GM23248 (cell line): ENCODE measurements around the gene RIT2. TPM values are rescaled to one million over a fixed set of nuclear protein-coding genes. Genes with fewer than 3 reads are reported as not detected.

Experiments used
- DNase-seq: peaks from one replicate; pipeline ENCODE4 v3.0.0-alpha.2; 2015
- H2AFZ ChIP-seq: fragments of 200-600 bp; sonication (generic); 2 replicates; pipeline ENCODE4 v1.6.1; 2016; ENCODE audit warnings: antibody characterized with exemption
- H3F3A ChIP-seq: fragments of 200-600 bp; sonication (generic); 2 replicates; pipeline ENCODE4 v1.6.1; 2016; ENCODE audit warnings: mild to moderate bottlenecking, antibody characterized with exemption, mixed run types; ENCODE audit not compliant: insufficient read depth
- H3K27ac ChIP-seq: fragments of 200-600 bp; sonication (generic); 2 replicates; pipeline ENCODE4 v1.5.1; 2016; ENCODE audit warnings: mild to moderate bottlenecking
- H3K27me3 ChIP-seq: fragments of 200-600 bp; sonication (generic); replicated peaks from 2 replicates; pipeline ENCODE4 v1.6.1; 2016; ENCODE audit warnings: mild to moderate bottlenecking; ENCODE audit not compliant: insufficient read depth
- H3K36me3 ChIP-seq: fragments of 200-600 bp; sonication (generic); 2 replicates; pipeline ENCODE4 v1.6.1; 2016; ENCODE audit warnings: low read depth, mild to moderate bottlenecking
- H3K4me1 ChIP-seq: fragments of 200-600 bp; sonication (generic); 2 replicates; pipeline ENCODE4 v1.6.1; 2016; ENCODE audit warnings: mild to moderate bottlenecking; ENCODE audit not compliant: insufficient read depth
- H3K4me2 ChIP-seq: fragments of 200-600 bp; sonication (generic); one replicate; pipeline ENCODE4 v1.6.1; 2016; ENCODE audit warnings: mild to moderate bottlenecking; ENCODE audit not compliant: unreplicated experiment
- H3K4me3 ChIP-seq: fragments of 200-600 bp; sonication (generic); 2 replicates; pipeline ENCODE4 v1.5.1; 2016; ENCODE audit warnings: mild to moderate bottlenecking
- H3K79me2 ChIP-seq: fragments of 200-600 bp; sonication (generic); 2 replicates; pipeline ENCODE4 v1.6.1; 2016; ENCODE audit warnings: mild to moderate bottlenecking; ENCODE audit not compliant: insufficient read depth
- H3K9ac ChIP-seq: fragments of 200-600 bp; sonication (generic); 2 replicates; pipeline ENCODE4 v1.6.1; 2016; ENCODE audit warnings: mild to moderate bottlenecking
- H3K9me2 ChIP-seq: fragments of 200-600 bp; sonication (generic); 2 replicates; pipeline ENCODE4 v1.6.1; 2016; ENCODE audit warnings: mixed run types, mild to moderate bottlenecking, moderate library complexity; ENCODE audit not compliant: insufficient read depth
- H3K9me3 ChIP-seq: fragments of 200-600 bp; sonication (generic); one replicate; pipeline ENCODE4 v1.6.1; 2017; ENCODE audit warnings: low read depth
- H4K20me1 ChIP-seq: fragments of 200-600 bp; sonication (generic); 2 replicates; pipeline ENCODE4 v1.6.0; 2016; ENCODE audit not compliant: insufficient read depth
- EZH2 ChIP-seq: fragments of 200-600 bp; sonication (generic); IDR thresholded peaks from 2 replicates; pipeline ENCODE4 v1.6.1; 2018; ENCODE audit warnings: antibody characterized with exemption, mild to moderate bottlenecking; ENCODE audit not compliant: insufficient read depth, poor library complexity, severe bottlenecking
- EZH2phosphoT487 ChIP-seq: fragments of 200-600 bp; sonication (generic); IDR thresholded peaks from 2 replicates; pipeline ENCODE4 v1.6.1; 2018; ENCODE audit warnings: antibody characterized with exemption, moderate library complexity, mild to moderate bottlenecking, low read depth; ENCODE audit not compliant: insufficient read depth
- WGBS, 2 experiments: methylation state at CpG; one replicate each; pipeline ENCODE4 v1.1.6; 2015 to 2017; ENCODE audit warnings: low lambda C conversion rate in 2 of 2, low coverage in 1 of 2; ENCODE audit errors: missing lambda C conversion rate in 2 of 2; 5-methylcytosine and 5-hydroxymethylcytosine counted together
- in situ Hi-C: fragments of 300-500 bp; cut with MboI; formaldehyde crosslinking; loops from 2 replicates; pipeline ENCODE4 v1.15.0; 2020
- polyA plus RNA-seq: library from polyadenylated mRNA; unstranded; fragments of >200 nt; fragmentation: Nextera tagmentation; extraction: Ambion mirVana; gene quantifications from 2 replicates; pipeline ENCODE4 v1.2.1, GENCODE V29; 2016
- total RNA-seq: library from RNA; depleted of rRNA; stranded (reverse); fragments of >200 nt; shearing (Covaris generic); gene quantifications from 2 replicates; pipeline ENCODE4 v1.2.3, GENCODE V29; 2014

RIT2 gene
- total and polyA plus RNA-seq, 2 experiments from 2014 or later, result not detected

DNA sequence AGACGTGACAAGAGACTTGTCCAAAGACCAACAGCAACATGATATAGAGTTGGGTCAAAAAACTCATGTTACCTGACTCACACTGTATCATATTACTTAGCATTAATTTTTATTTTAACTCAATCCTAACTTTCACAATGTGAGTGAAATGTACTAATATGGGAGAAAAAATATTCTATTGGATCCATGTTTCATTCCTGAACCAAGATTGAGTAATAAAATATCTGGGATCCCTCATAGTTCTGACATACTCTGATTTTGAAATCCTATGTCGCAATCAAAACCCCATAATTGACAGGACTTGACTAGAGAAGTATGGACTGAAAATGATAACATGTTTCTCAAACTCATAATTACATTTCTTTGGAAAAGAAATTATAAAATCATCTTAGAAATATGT lies 190.4 kb downstream of the RIT2 start:
- Histone ChIP-seq H3K27me3 (no peaks in the 10 kb centered on the region), H3K4me1 (no peaks in the 10 kb centered on the region), H3K9me2 (no peaks in the 10 kb centered on the region; the same call in 1 of the 2 replicates), H2AFZ (no peak overlapping the region), H3K4me3 (no peak overlapping the region), H3K4me2 (no peak overlapping the region), H4K20me1 (no peaks in the 10 kb centered on the region), H3K9ac (no peak overlapping the region), H3K9me3 (no peaks in the 10 kb centered on the region), H3K27ac (no peak overlapping the region), H3F3A (no peaks in the 10 kb centered on the region), H3K79me2 (no peaks in the 10 kb centered on the region), H3K36me3 (no peaks in the 10 kb centered on the region)
- no peak for DNase-seq
- no peak for TF ChIP-seq EZH2
- TF ChIP-seq EZH2phosphoT487, result no peak
- in situ Hi-C loops, result no loop called here
- WGBS, 2 experiments, result 40 to 42% methylated on average over 2 of the region's 2 CpGs

DNA sequence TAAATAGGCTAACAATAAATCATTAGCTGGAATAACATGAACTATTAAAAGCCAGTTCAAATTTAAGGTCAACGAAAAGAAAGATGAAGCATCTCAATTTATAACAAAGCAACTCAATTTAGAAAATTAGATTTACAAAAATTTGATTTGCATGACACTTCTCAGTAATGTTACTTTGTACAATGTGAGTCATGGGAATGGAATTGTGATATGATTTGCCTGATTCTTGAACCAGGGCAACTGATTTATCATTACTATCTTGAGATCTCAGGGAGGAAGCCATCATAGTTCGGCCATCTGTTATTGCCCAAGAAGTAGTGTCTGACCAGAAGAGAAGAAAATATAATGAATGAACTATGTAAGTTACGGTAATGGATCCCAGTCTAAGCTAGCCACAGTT lies 193.1 kb downstream of the RIT2 start:
- in situ Hi-C loops, result no loop called here
- WGBS, 2 experiments, result 61 to 64% methylated on average over 3 of the region's 3 CpGs
- DNase-seq, result no peak

DNA sequence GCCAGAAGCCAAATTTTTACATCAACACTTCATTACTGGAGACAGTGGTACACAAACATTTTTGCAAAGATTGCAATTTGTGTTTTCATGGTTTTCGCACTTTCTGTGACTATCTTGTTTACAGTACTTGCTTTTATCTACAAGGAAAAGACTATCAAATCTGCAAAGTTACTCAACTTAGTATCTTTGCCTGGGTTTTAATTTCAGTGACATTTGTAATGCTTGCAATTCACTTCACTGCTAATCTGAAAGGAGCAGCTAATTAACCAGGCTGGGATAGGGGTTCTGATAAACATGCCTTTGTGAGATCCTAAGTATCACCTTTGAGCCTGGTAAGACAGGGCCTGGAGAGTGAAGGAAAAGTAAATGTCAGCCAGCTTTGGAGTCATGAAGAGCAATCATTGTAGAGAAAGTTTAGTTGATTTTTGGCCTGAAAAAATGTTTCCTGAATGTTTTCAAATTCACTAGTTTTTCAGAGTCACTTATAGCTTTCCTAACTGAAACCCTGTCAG lies 194.2 kb downstream of the RIT2 start:
- no peaks in the 10 kb centered on the region for H4K20me1 ChIP-seq
- 5 to 9% methylated on average over 1 of the region's 1 CpG for WGBS, 2 experiments
- no peak overlapping the region for H3K4me3 ChIP-seq
- H3K9me3 ChIP-seq, result no peaks in the 10 kb centered on the region
- no peaks in the 10 kb centered on the region for H3F3A ChIP-seq
- no peak overlapping the region for H3K27ac ChIP-seq
- no peaks in the 10 kb centered on the region for H3K4me1 ChIP-seq
- H3K9ac ChIP-seq, result no peak overlapping the region
- TF ChIP-seq EZH2, result no peak
- no peak for TF ChIP-seq EZH2phosphoT487
- in situ Hi-C loops, result no loop called here
- no peak for DNase-seq
- H2AFZ ChIP-seq, result no peak overlapping the region
- no peaks in the 10 kb centered on the region for H3K9me2 ChIP-seq
- H3K36me3 ChIP-seq, result no peaks in the 10 kb centered on the region
- H3K4me2 ChIP-seq, result no peak overlapping the region
- H3K79me2 ChIP-seq, result no peaks in the 10 kb centered on the region
- no peaks in the 10 kb centered on the region for H3K27me3 ChIP-seq

More for the DNA sequence above, 193.1 kb downstream of the RIT2 start:
- H3K27me3 ChIP-seq, result no peaks in the 10 kb centered on the region
- H3K9ac ChIP-seq, result no peak overlapping the region
- H3K4me2 ChIP-seq, result no peak overlapping the region
- no peaks in the 10 kb centered on the region for H3K36me3 ChIP-seq
- H4K20me1 ChIP-seq, result no peaks in the 10 kb centered on the region
- no peaks in the 10 kb centered on the region for H3F3A ChIP-seq
- H3K9me3 ChIP-seq, result no peaks in the 10 kb centered on the region
- no peak overlapping the region for H3K4me3 ChIP-seq
- H3K27ac ChIP-seq, result no peak overlapping the region
- no peaks in the 10 kb centered on the region; the same call in 1 of the 2 replicates for H3K9me2 ChIP-seq
- no peak overlapping the region for H2AFZ ChIP-seq
- no peaks in the 10 kb centered on the region for H3K79me2 ChIP-seq
- H3K4me1 ChIP-seq, result no peaks in the 10 kb centered on the region
- TF ChIP-seq EZH2 (no peak), EZH2phosphoT487 (no peak)

DNA sequence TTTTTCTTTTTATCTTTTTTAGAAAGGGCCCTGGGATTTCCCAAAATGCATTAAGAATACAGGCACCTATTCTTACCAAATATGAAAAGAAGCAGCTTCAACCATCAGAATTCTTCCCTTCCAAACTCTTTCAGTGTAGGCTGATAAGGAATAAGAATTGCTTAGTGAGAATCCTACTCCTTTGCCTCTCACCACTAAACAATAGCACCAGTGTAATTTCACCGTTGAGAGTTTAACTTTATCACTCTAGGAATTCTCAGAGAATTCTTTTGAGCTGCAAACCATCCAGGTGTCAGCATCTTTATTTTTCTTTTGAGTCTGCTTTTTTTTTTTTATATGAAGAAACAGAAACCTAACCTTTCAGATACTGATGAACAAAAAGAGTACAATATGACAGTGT lies 194.9 kb downstream of the RIT2 start:
- in situ Hi-C loops, result no loop called here
- no peaks in the 10 kb centered on the region for H3K9me3 ChIP-seq
- no peak overlapping the region for H3K9ac ChIP-seq
- no peak overlapping the region for H3K27ac ChIP-seq
- no peaks in the 10 kb centered on the region for H3K36me3 ChIP-seq
- TF ChIP-seq EZH2 (no peak), EZH2phosphoT487 (no peak)
- no peaks in the 10 kb centered on the region for H3F3A ChIP-seq
- no peak overlapping the region for H2AFZ ChIP-seq
- no peaks in the 10 kb centered on the region for H3K4me1 ChIP-seq
- 7% methylated on average over 1 of the region's 1 CpG for WGBS, 2 experiments
- no peak for DNase-seq
- no peak overlapping the region for H3K4me3 ChIP-seq
- H3K79me2 ChIP-seq, result no peaks in the 10 kb centered on the region
- no peaks in the 10 kb centered on the region for H3K27me3 ChIP-seq
- no peaks in the 10 kb centered on the region for H3K9me2 ChIP-seq
- no peak overlapping the region for H3K4me2 ChIP-seq
- H4K20me1 ChIP-seq, result no peaks in the 10 kb centered on the region

DNA sequence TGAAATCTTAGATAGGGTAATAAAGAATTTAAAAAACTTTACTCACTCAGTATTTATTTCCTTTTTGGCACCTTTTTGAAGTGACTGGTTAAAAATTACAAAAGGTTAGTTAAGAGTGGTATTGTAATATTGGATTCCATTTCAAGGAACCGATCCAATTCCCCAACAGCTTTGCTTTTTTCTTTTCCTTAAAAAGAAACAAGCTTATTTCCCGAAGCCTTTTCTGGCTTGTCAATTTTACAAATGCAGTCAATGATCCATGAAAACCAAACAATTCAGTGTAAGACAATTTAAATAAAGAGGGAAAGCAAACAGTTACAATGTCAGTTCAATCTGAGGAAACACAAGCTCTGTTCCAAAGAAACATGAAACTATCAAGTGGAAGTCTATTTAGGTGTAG lies 200.2 kb downstream of the RIT2 start:
- in situ Hi-C loops, result loop anchor here (10.0 kb wide), 1 partner anchor 60 kb away; no protein-coding TSS in a partner anchor
- Histone ChIP-seq H3K9me2 (no peaks in the 10 kb centered on the region), H3K4me3 (no peak overlapping the region), H3K9me3 (no peaks in the 10 kb centered on the region), H3K4me2 (no peak overlapping the region), H2AFZ (no peak overlapping the region), H3K27me3 (no peaks in the 10 kb centered on the region), H3K9ac (no peak overlapping the region), H4K20me1 (no peaks in the 10 kb centered on the region), H3F3A (no peaks in the 10 kb centered on the region), H3K27ac (no peak overlapping the region), H3K36me3 (no peaks in the 10 kb centered on the region), H3K79me2 (no peaks in the 10 kb centered on the region), H3K4me1 (no peaks in the 10 kb centered on the region)
- WGBS, 2 experiments, result 56 to 69% methylated on average over 2 of the region's 2 CpGs
- TF ChIP-seq EZH2, result no peak
- TF ChIP-seq EZH2phosphoT487, result no peak
- no peak for DNase-seq
